GM13976 (cell line): ENCODE measurements around the gene FMOD.

Source experiments
- DNase-seq: peaks from one replicate; pipeline ENCODE4 v3.0.0; 2012; ENCODE audit warnings: low spot score
- in situ Hi-C: fragments of 300-500 bp; cut with MboI; formaldehyde crosslinking; loops from one replicate; pipeline ENCODE4 v1.12.0; 2022; ENCODE audit warnings: low sequenced_read_pairs, mixed read lengths, inconsistent platforms; ENCODE audit not compliant: unreplicated experiment
- TF ChIP-seq, protein P1 (sequence below): IDR thresholded peaks from 2 replicates; pipeline ENCODE4 v1.5.1; 2012; ENCODE audit warnings: borderline replicate concordance, mild to moderate bottlenecking; ENCODE audit not compliant: insufficient read depth; ENCODE audit errors: extremely low read depth, missing control alignments, control extremely low read depth

FMOD gene

DNA sequence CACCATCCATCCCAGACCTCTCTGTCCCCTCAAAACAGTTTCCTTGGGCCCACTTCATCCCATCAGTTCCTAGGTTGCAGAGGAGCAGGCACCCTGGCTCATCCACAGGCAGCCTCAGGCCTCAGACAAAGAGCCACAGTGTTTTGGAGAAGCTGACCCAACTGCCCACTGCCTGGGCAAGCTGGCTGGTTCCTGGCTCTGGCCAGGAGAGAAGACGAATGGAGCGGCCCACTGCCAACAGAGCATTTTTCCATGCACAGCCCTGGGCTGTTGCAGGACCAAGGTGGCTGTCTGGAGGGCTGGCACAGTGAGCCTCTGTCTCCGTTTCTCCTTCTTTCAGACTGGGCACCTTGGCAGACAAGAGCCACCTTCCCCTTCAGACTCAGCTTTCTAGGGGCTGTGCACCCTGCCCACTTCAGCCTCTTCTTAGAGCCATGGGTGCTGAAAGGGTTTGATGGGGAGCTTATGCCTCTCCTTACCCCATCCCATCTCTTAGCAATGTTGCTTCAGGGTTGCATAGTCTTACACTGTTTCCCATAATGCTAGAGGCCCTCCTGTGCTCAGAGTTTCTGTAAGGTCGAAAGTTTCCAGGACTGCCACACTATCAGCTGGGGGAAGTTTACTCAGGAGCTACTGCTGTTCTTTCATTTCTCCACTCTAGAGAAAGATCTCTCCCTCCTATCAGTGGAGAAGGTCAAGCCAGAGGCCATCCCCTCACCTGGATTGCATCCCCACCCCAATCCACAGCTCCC lies 973 bp downstream of the FMOD start:
- DNase-seq: no peak
- in situ Hi-C loops: loop anchor here (25.0 kb wide), 1 partner anchor 362 kb away; no protein-coding TSS in a partner anchor
- TF ChIP-seq, protein P1, sequence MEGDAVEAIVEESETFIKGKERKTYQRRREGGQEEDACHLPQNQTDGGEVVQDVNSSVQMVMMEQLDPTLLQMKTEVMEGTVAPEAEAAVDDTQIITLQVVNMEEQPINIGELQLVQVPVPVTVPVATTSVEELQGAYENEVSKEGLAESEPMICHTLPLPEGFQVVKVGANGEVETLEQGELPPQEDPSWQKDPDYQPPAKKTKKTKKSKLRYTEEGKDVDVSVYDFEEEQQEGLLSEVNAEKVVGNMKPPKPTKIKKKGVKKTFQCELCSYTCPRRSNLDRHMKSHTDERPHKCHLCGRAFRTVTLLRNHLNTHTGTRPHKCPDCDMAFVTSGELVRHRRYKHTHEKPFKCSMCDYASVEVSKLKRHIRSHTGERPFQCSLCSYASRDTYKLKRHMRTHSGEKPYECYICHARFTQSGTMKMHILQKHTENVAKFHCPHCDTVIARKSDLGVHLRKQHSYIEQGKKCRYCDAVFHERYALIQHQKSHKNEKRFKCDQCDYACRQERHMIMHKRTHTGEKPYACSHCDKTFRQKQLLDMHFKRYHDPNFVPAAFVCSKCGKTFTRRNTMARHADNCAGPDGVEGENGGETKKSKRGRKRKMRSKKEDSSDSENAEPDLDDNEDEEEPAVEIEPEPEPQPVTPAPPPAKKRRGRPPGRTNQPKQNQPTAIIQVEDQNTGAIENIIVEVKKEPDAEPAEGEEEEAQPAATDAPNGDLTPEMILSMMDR: no peak

DNA sequence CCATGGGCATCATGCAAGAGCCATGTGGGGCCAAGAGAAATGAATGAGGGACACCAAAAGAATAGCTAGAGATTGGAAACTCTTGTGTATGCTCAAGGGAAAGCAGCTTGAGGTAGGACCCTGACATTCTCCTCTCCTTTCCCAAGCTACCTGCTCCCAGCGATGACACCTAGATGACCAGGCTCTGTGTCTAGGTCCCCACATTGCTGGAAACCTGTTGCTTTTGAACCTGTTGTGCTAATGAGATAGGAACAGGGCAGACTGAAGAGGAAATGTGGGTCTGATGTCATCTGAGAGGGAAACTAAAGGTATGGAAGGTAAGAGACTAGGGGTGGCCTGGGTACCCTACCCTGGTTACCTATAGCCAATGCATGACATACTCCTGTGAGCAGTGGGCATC lies 1.8 kb downstream of the FMOD start:
- in situ Hi-C loops: no loop called here
- DNase-seq: no peak
- TF ChIP-seq, protein P1: no peak

DNA sequence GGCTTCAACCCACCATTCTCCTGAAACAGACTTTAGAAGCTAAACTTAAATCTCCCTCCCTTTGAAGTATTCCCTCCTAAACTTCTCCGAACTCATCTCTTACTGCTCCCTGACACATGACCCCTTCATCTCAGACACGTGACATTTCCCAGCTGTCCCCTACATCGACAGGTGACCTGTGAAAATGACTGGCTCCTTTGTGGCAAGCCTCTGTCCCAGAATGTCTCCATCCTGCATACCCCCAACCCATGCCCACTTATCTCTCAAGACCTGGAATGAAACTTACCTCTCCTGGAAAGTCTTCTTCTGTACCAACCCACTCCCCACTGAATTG lies 4.2 kb downstream of the FMOD start:
- DNase-seq: no peak
- TF ChIP-seq, protein P1: no peak
- in situ Hi-C loops: no loop called here

DNA sequence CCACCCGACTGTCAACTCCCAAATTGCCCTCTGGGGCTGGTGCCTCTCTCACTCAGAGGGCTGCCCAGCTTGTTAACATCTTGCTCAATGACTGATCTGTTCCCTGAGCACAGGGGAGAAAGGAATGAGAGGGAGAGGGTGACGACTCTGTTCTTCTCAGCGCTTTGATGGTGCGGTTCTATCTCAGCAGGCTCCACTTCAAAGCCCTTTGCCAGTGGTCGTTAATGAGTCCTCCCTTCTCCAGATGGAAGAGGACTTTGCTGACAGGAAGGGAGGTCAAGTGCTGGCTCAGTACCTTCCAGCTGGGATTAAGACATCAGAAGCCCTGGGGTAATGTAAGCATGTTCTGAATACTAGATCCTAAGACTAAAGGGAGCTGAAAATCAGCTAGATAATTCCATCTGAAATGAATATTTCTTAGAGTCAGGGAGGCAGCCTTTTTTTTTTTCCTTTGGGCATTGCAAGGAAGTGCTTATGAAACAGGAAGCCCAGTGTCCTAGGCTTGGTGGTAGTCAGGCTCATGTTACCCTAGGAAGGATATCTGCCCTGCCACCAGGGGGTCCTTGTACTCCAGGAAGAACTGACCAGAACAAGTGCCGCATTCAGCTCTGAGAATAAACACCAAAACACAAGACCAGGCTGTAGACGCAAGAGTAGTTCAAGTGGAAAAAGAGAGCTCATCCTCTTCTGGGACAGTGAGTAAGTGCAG lies 4.7 kb downstream of the FMOD start:
- TF ChIP-seq, protein P1: no peak
- in situ Hi-C loops: no loop called here
- no peak for DNase-seq

DNA sequence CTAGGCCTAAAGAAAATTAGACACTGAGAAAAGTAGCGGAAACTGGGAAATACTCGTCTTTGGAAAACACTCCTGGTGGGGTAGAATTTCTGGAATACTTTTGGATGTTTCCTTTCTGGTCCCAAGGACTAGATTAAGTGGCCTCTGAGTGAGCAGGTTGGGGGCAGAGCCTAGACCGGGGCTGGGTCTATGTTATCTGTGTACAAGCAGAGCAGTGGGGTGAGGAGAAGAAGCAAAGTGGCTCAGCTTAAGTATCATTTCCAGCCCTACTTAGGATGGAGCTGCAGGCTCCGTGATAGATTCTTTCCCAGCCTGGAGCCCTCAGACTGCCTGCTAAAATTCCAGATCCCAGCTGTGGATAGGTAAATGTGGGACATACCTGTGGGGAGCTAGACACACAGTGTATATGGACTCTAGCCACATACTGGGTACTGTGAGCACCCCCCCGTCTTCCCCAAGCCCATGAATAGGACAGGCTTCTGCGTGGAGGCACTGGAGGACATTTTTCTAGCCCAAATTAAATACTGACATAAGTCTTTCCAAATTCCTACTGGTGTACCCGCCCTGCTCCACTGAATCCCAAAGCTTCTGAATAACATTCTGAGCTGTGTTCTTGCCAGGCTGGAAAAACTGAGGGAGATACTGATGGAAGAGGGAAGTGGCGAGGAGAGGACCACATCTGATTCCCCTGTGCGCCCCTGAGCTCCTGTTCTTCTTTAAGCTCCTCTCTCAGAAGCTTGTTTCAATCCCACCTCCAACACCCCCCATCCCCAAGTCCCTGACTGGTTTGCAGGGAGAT lies 6.8 kb downstream of the FMOD start:
- in situ Hi-C loops: loop anchor here (5.0 kb wide), 1 partner anchor 143 kb away; no protein-coding TSS in a partner anchor
- no peak for DNase-seq
- TF ChIP-seq, protein P1: no peak

DNA sequence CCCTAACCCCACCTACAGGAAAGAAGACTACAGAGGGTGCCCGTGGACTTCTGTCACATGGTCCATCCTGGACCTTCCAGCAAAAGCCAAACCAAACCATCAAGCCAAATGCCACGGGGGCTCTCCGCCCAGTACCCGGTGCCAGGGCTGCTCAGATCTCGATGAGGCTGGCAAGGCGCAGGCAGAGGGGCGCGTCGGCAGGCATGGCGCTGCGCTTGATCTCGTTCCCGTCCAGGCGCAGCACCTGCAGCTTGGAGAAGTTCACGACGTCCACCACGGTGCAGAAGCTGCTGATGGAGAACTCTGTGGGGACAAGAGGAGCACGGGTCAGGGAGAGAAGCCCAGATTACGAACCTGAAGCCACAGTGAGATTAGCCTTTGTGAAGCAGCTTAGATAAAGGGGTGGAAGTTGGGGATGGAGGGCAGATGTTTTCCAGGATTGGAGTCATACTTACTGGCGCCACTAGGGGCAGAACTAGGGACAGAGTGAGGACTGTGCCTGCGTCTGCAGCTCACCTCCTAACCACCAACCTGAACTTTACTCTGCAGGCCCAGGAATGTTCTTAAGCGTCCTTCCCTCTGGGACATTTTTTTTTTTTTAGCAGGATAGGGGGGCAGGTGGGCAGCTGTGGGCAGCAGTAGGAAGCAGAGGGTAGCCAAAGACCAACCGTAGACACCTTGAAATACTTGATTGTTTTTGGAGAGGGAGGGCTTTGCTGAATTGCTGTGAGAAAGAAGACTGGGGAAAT lies 8.6 kb downstream of the FMOD start:
- DNase-seq: peak; percentile 78
- in situ Hi-C loops: loop anchor here (5.0 kb wide), 1 partner anchor 145 kb away; no protein-coding TSS in a partner anchor
- TF ChIP-seq, protein P1: peak; percentile 46
